Activated CD4-positive, alpha-beta T cell treated with anti-CD3 and anti-CD28 coated beads for 24 hours (primary cell): ENCODE results near the gene PANX2.

Source experiments
- DNase-seq, 2 donors: peaks; one replicate each; pipeline ENCODE4 v3.0.0-alpha.2; 2020; ENCODE audit warnings: low read depth in 2 of 2

The PANX2 gene

DNA sequence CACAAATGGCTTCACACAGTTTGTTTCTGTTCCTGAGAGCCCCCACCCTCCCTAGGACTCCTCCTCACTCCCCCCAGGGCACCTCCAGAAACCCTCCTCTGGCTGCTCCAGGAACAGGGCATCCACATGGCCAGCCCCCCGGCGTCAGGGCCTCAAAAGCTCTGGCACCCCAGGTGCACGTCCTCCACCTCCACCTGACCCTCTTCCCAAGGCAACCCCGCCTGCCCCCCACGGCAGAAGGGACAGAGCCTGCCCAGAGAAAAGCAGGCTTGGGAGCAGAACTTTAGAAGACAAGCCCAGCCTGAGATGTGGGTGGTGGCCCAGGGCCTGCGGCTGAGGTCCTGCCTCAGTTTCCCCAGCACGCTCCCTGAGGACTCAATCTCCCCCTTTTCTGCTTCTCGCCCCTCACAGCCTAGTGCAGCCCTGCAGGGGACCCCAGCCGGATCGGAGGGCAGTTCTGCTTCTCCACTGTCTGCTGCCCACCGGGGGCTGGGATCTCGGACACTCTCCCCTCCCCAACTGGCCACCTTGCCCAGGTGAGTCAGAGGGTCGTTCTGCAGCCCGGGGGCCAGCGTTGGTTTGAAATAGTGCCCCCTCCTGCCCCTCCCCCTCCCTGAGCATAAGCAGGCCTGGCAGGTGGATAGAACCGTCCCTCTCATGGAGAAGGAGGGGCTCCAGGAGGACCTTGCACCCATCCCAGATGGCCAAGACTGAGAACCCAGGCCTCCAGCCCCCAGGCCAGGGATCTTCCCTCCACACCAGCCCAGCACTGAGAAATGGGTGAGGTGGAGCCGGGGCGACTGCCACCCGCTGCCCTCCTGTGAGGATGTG, 12.8 kb downstream of the PANX2 start:
- DNase-seq = no peak

DNA sequence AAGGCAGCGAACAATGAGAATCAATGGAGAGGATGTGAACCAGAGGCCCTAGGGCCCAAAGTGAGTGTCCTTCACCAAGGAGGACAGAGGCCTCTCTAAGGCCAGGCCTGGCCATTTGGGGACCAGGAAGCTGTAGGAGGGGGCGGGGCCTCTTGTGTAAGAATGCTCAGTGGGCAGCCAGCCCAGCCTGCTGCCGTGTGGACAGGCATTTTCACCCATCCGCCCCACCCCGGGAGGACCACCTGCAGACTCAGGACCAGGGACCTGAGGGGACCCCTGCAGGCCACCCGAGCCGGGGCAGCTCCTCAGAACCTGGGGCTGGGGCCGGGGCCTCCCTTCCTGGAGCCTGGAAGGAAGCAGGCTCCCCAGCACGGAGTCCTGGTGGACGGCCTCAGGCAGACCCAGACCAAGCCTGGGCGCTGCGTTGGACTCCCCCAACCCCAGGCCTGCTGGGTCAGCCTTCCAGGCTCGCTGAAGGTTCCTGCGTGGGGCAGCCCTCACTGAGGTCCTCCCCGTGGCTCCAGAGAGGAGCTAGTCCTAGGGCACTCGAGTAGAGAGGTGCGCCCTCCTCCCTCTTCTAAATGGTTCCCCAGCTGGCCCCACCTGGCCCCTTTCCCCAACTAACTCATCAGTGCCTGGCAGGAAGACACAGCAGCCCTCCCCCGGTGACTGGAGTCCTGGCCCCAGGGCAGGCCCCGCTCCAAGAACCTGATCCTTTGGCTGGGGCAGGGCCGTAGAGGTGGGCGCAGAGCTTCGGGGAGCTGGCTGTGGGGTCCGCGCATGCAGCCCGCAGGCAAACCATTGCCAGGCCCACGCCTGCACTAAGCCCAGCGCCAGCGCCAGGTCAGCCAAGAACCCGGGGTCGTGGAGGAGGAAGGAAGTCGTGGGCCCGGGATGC, 13.7 kb downstream of the PANX2 start:
- DNase-seq = no peak

DNA sequence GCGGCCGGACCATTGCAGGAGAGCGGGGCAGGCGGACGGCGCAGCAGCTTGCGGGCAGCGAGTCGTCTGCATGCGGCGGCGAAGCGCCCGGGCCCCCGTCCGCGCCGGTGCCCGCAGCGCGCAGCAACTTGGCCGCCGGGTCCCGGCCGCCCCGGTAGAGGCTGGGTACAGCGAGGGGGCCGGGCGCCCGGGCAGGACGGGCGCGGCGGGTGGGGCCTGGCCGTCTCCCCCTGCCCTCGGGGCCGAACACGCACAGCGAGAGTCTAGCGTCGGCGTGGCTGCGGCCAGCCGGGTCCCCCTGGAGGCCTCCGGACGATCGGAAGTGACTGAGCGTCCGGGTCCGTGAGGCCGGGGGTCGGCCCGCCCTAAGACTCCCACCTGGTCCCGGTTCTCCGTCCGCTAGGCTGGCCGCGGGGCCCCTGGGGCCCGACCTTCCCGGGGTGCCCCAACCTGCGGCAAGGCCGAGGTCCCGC, 14.4 kb downstream of the PANX2 start:
- no peak for DNase-seq

DNA sequence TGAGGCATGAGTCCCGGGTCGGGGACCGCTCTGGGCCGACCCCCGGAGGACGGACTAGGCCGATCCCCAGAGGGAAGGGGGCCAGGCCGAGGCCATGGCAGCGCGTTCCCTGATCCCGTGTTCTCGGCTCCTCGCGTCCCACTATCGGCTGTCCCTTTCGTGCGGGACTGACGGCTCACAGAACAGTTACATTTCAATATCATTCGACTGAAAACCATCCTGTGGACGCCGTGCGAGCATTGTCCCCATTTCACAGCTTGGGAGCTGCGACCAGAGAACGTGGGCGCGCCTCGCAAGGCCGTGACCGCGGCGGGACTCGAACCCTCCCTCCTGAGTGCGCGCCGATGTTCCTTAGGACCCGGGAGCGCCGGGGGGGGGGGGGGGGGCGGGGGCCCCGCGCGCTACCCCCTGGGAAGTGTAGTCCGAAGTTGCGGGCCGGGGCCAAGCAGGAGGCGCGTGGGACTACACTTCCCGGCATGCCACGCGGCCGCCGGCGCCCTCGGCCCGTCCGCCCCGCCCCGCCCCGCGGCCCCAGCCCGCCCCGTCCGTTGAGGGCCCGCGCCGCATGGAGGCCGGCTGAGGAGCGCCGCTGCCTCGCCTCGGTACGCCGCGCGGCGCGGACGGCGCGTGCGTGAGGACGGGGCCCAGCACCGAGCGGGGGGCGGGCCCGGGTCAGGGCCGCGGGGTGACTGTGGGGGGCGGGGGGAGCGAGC, 15.0 kb downstream of the PANX2 start, which contains the start of gene TRABD:
TRABD (plus strand) TSS at position 539 of the 713 bp plus-strand sequence. CDS start 7,148 bp downstream, outside the sequence.
- peak; percentile 79 to 82 for DNase-seq

DNA sequence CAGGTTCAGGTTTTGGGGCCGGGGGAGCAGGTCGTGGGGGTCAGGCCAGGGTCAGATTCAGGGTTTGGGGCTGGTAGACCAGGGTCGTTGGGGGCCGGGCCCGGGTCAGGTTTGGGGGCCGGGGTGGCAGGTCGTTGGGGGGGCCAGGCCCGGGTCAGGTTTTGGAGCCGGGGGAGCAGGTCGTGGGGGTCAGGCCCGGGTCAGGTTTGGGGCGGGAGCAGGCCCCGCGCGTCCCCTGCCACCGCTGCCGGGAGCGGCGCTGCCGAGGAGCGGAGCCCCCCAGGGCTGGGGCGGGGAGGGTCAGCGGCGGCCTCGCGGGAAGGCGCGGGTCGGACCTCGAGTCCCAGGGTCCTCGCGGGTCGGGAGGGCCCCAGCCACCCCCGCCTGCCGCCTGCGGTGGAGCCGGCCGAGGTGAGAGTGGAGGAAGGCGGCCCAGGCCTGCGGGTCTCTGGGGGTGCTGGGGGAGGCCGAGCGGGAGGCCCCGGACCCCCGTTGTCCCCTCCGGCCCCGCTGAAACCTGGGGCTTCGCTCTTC, 15.7 kb downstream of the PANX2 start:
- no peak for DNase-seq

DNA sequence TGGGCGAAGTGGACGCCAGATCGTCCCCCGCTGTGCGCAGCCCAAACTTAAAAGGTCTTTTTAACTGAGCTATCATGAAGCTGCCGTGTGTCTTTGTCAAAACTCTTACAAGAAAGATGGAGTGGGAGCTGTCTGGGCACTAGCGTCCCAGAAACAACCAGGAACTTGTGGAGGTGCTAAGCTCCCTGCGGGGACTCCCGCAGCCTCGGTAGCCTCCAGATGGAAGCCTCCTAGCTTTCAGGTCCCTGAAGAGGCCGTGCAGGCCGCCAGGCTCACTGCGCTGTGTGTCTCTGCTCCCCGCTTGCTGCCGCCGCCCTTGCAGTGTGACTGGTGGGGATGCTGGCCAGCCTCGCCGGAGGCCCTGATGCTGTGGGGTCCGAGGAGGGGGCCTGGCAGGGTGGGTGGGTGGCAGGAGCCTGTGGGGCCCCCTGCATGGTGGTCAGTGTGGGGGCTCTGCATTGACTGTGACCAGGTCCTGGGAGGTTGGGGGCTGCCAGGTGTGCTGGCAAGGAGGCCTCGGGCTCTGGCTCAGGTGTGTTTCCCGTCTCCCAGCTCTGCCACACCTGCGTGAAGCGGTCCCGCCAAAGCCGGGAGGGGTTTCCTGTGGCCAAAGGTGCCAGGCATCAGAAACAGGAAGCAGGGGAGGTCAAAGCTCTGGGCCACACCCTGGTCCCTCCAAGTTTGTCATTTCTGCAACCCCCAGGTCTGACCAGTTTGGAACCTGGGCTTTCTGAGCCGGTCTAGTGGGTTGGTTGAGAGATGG, 16.4 kb downstream of the PANX2 start:
- no peak for DNase-seq

DNA sequence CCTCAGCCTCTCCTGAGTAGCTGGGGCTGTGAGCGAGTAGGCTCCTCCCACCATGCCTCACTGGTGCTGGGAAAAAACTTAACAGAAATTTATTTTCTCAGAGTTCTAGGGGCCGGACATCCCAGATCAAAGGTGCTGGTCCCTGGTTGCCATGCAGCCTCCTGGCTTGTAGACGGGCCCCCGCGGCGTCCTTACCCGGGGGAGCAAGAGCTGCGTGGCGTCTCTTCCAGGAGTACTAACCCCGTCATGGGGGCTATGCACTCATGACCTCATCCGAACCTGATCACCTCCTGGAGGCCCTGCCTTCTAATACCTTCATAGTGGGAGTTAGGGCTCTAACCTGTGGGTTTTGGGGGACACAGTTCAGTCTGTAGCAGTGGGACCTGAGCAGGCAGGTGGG, 17.8 kb downstream of the PANX2 start:
- DNase-seq = no peak

DNA sequence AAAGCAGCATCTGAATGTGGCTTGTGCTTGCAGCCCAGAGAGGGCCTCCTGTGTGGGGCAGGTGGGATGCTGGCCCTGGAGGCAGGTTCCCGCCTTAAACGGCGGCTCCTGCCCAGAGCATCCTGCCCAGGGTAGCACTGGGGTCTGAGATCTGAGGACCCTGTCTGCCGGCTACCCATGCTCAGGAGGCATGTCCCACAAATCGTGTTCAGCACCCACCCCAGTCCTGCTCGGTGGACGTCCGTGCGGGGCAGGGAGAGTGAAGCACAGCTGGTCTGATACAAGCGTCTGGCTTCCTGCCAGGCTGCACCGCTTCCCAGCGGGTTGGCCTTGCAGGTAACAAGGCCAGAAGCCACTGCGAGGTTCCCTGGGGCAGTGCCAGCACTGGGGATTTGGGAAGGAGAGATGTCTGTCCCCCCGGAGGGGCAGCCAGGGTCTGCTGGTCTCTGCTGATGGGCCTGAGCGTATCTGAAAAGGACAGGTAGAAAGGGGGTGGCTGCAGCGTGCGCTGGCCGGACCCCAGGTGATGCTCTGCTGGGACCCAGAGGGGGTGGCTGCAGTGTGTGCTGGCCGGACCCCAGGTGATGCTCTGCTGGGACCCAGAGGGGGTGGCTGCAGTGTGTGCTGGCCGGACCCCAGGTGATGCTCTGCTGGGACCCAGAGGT, 18.8 kb downstream of the PANX2 start:
- DNase-seq = no peak

DNA sequence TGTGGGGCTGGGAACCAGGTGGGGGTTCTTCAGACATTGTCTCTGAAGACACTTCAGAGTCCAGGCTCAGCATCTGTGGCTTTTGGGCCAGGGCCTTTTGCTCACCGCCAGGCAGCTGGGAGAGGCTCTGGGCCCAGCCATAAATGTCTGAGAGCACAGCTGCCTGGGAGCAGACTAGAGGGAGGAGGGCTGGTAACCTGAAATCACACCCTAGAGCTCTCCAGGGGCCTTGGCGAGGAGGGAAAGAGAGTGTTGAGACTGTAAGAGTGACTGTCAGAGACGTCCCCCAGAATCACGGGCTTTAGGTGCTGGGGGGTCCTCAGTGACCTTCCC, 19.3 kb downstream of the PANX2 start:
- DNase-seq = no peak

DNA sequence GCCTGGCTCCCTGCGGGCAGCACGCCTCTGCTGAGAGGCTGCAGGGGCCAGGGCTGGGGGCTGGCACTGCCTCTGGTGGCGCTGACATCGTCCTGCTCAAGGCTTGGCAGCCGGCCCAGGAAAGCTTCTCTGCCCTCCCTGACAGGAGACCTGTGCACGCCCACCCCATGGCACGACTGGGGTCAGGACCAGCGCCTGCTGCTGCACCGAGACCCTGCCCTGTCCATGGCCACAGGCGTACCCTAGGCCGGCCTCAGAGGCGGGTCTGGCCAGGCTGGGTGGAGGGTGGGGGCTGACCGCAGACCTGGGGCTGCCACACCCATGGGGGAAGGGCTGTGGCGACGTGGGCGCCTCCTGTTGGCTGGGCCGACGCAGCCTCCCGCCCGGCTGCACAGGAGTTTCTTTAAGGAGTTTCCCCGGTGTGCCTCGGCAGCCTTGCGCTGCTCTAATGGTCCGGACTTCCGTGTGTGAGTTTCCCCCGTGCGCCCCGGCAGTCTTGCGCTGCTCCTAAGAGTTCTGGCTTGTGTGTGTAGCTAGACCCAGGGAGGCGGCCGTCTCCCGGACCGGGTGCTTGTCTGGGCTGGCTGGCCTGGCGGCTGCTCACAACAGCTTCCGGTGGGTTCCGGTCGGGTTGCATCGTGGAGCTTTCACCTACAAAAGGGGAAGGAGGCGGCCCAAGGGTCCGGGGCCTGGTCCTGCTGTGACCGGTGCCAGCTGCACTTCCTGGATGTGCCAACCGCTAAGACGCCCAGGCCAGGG, 19.8 kb downstream of the PANX2 start:
- DNase-seq = peak; percentile 53 to 60

DNA sequence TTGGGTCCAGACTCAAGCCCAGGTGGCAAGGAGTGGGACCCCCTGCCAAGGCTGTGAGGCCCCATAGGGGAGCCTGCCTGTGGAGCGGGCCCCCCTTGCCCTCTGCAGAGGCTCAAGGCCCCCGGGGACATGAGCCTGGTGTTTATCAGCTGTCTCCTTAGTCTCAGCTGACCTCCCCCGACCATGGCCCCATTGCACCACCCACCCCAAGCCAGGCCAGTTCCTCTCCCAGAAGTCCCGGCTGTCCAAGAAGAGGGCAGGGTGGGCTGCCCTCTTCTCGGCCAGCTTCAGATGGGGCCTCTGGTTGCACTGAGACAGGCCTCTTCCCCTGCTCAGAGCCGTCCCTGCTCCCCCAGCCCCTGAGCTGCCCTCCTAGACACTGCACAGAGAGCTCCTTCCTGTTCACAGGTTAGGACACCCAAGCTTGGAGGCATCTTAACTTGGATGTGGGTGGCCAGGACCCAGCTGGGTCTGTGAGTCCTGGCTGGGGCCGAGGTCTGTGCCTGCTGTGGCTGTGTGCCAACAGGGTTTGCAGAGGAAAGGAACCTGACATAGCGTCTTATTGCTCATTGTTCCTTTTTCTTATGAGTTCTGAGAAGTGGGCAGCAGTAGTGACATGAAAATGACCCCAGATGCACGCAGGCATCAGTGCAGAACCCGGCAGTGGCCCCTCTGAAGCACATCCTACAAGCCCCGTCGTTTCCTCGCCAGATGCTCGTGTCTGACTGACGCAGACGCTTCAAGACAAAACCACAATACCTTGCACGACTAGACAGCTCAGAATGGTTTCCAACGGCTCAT, 20.6 kb downstream of the PANX2 start:
- DNase-seq = peak; percentile 37 to 43

DNA sequence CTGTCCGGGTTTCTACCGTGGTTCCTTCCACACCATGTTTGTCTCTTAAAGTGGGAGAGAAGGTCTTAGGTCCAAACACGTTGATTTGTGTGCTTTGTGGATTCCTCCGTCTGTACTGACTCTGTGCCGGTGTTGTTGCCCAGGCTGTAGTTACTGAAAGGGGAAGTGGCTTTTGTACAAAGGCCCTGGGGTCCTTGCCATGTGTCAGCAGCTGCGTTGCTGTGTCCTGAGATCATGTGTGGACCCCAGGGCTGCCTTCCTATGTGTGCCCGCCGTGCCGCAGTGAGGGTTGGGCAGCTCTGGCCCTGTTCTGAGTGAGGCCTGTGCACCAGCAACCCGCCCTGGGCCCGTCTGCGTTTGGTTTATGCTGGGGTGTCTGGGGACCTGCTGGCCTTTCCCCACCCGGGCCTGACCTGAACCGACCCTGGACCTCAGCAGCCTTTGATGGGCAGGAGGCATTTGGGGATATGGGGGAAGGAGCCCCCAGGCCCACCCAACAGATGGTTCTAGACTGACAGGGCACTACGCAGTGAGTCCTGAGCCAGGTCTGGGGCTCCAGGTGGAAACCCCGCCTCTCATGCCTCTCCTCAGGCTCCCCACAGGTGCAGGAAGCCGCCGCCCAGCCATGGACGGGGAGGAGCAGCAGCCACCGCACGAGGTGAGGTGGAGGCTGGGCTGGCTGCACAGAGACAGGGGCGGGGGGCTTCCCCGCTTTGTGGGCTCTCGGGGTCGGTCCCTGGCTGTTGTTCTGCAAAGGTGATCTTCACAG, 22.1 kb downstream of the PANX2 start:
- DNase-seq = no peak

DNA sequence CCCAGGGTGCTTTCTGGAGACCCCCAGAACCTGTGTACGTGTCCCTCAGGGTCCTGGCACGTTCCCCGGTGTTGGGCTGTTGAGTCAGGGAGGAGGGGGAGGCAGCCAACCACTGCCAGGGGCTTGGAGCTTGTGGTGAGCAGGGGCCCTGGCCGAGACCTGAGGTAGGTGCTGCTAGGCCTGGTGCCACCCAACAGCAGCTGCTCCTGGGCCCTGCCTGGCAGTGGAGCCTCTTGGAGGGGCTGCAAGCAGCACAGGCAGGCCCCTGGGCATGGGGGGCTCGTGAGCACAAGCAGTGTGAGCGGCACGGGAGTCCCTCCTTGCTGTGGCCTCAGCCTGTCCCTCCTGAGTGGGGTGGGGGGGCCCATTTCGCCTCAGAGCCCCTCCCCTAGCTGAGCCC, 23.1 kb downstream of the PANX2 start:
- no peak for DNase-seq

DNA sequence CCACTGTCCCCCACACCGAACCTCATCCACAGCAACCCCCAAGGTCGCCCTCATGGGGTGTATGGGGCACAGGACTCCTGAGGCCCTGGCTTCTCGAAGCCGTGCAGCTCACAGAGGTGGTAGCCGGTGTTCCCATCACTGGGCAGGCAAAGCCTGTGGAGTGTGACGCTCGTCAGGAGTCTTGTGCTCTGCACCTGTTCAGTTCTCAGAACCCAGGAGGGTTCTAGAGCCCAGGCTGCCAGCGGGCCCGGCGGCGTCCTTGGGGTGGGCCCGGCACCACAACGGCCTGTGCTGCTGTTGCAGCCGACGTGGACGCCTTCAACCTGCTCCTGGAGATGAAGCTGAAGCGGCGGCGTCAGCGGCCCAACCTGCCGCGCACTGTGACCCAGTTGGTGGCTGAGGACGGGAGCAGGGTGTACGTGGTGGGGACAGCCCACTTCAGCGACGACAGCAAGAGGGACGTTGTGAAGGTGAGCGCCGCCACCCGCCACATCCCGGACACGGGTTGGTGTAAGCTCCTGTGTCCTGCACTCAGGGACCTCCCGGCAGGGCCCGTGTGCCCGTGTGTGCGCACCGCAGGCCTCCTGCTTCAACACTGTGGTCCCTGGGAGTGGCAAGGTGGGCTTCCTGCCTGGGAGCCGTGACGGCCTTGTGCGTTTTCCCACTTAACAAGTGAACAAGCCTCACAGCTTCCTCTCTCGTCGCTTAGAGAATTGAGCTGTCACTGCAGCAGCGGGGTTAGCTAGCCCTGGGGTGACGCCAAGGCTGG, 23.7 kb downstream of the PANX2 start:
- no peak for DNase-seq

DNA sequence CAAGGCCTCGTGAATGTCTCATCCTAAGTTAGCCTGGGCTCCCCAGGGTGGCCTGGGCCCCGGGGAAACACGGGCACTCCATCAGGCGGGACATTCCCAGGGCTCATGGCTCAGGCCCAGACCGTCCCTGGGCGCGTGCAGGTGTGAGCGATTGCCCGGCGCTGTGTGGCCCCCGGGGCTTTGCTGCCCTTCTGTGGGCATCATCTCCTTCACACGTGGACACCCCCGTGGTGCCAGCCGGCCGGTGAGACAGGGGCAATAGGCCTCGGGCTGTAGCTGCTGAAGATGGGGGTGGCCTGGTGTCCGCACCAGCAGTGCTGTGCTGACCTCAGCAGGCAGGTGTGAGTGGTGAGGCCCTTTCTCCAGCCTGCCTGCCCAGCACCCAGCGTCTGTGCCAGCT, 25.7 kb downstream of the PANX2 start:
- no peak for DNase-seq

DNA sequence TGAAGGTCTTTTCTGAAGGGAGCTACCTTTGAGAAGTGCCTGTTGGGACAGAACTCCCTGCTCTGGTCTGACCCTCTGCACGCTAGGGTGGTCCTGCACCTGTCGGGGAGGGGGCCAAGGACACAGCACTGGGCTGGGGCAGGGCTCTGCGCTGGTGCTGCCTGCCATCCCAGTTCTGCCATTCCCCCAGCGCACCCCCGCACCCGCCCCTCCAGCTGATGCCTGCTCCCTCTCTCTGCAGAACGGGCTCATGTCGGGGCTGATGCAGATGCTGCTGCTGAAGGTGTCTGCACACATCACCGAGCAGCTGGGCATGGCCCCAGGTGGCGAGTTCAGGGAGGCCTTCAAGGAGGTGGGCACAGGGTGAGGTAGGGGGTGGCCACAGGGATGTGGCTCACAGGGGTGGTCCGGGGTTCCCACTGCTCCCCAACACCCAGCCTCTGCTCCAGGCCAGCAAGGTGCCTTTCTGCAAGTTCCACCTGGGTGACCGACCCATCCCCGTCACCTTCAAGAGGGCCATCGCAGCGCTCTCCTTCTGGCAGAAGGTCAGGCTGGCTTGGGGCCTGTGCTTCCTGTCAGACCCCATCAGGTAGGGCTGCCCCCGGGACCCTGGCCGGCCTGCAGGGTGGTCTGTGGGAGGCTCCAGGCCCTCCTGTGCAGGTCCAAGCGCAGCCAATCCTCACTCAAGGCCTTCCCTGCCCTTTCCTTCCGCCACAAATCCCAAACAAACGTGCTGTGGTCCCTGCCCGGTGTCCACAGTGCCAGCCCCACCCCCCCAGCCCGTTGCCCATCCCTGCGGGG, 26.7 kb downstream of the PANX2 start:
- no peak for DNase-seq
